GM23248 (cell line): ENCODE data around the gene RNF151. TPM values are rescaled to one million over a fixed set of nuclear protein-coding genes. Genes with fewer than 3 reads are reported as not detected.
"Not testable (repeated sequence)": the region's sequence is repeated elsewhere in the genome, so short reads cannot be mapped to it uniquely, and the experiment has no call there.

Experiments used
- DNase-seq: peaks from one replicate; pipeline ENCODE4 v3.0.0-alpha.2; 2015
- H2AFZ ChIP-seq: fragments of 200-600 bp; sonication (generic); 2 replicates; pipeline ENCODE4 v1.6.1; 2016; ENCODE audit warnings: antibody characterized with exemption
- H3F3A ChIP-seq: fragments of 200-600 bp; sonication (generic); 2 replicates; pipeline ENCODE4 v1.6.1; 2016; ENCODE audit warnings: mild to moderate bottlenecking, antibody characterized with exemption, mixed run types; ENCODE audit not compliant: insufficient read depth
- H3K27ac ChIP-seq: fragments of 200-600 bp; sonication (generic); 2 replicates; pipeline ENCODE4 v1.5.1; 2016; ENCODE audit warnings: mild to moderate bottlenecking
- H3K27me3 ChIP-seq: fragments of 200-600 bp; sonication (generic); replicated peaks from 2 replicates; pipeline ENCODE4 v1.6.1; 2016; ENCODE audit warnings: mild to moderate bottlenecking; ENCODE audit not compliant: insufficient read depth
- H3K36me3 ChIP-seq: fragments of 200-600 bp; sonication (generic); 2 replicates; pipeline ENCODE4 v1.6.1; 2016; ENCODE audit warnings: low read depth, mild to moderate bottlenecking
- H3K4me1 ChIP-seq: fragments of 200-600 bp; sonication (generic); 2 replicates; pipeline ENCODE4 v1.6.1; 2016; ENCODE audit warnings: mild to moderate bottlenecking; ENCODE audit not compliant: insufficient read depth
- H3K4me2 ChIP-seq: fragments of 200-600 bp; sonication (generic); one replicate; pipeline ENCODE4 v1.6.1; 2016; ENCODE audit warnings: mild to moderate bottlenecking; ENCODE audit not compliant: unreplicated experiment
- H3K4me3 ChIP-seq: fragments of 200-600 bp; sonication (generic); 2 replicates; pipeline ENCODE4 v1.5.1; 2016; ENCODE audit warnings: mild to moderate bottlenecking
- H3K79me2 ChIP-seq: fragments of 200-600 bp; sonication (generic); 2 replicates; pipeline ENCODE4 v1.6.1; 2016; ENCODE audit warnings: mild to moderate bottlenecking; ENCODE audit not compliant: insufficient read depth
- H3K9ac ChIP-seq: fragments of 200-600 bp; sonication (generic); 2 replicates; pipeline ENCODE4 v1.6.1; 2016; ENCODE audit warnings: mild to moderate bottlenecking
- H3K9me2 ChIP-seq: fragments of 200-600 bp; sonication (generic); 2 replicates; pipeline ENCODE4 v1.6.1; 2016; ENCODE audit warnings: mixed run types, mild to moderate bottlenecking, moderate library complexity; ENCODE audit not compliant: insufficient read depth
- H3K9me3 ChIP-seq: fragments of 200-600 bp; sonication (generic); one replicate; pipeline ENCODE4 v1.6.1; 2017; ENCODE audit warnings: low read depth
- H4K20me1 ChIP-seq: fragments of 200-600 bp; sonication (generic); 2 replicates; pipeline ENCODE4 v1.6.0; 2016; ENCODE audit not compliant: insufficient read depth
- EZH2 ChIP-seq: fragments of 200-600 bp; sonication (generic); IDR thresholded peaks from 2 replicates; pipeline ENCODE4 v1.6.1; 2018; ENCODE audit warnings: antibody characterized with exemption, mild to moderate bottlenecking; ENCODE audit not compliant: insufficient read depth, poor library complexity, severe bottlenecking
- EZH2phosphoT487 ChIP-seq: fragments of 200-600 bp; sonication (generic); IDR thresholded peaks from 2 replicates; pipeline ENCODE4 v1.6.1; 2018; ENCODE audit warnings: antibody characterized with exemption, moderate library complexity, mild to moderate bottlenecking, low read depth; ENCODE audit not compliant: insufficient read depth
- WGBS, 2 experiments: methylation state at CpG; one replicate each; pipeline ENCODE4 v1.1.6; 2015 to 2017; ENCODE audit warnings: low lambda C conversion rate in 2 of 2, low coverage in 1 of 2; ENCODE audit errors: missing lambda C conversion rate in 2 of 2; 5-methylcytosine and 5-hydroxymethylcytosine counted together
- in situ Hi-C: fragments of 300-500 bp; cut with MboI; formaldehyde crosslinking; loops from 2 replicates; pipeline ENCODE4 v1.15.0; 2020
- polyA plus RNA-seq: library from polyadenylated mRNA; unstranded; fragments of >200 nt; fragmentation: Nextera tagmentation; extraction: Ambion mirVana; gene quantifications from 2 replicates; pipeline ENCODE4 v1.2.1, GENCODE V29; 2016
- total RNA-seq: library from RNA; depleted of rRNA; stranded (reverse); fragments of >200 nt; shearing (Covaris generic); gene quantifications from 2 replicates; pipeline ENCODE4 v1.2.3, GENCODE V29; 2014

RNF151 gene
- total and polyA plus RNA-seq, 2 experiments from 2014 or later = 0.25 TPM; not detected in 1

GRCh38 chr16:2009791-2010510, 43.3 kb downstream of the RNF151 start, which contains the start of gene ZNF598:
TSS of gene ZNF598 (minus strand) at chr16:2009821.
- Histone ChIP-seq H3K27me3 (no peaks in the 10 kb centered on the region), H3K4me1 (peaks cover 18% of the 10 kb centered on the region), H3K4me3 (peak within 1 kb of the TSS; percentile 85), H3K4me2 (peak within 1 kb of the TSS; percentile 97), H3K27ac (peak within 1 kb of the TSS; percentile 93), H3K9me3 (no peaks in the 10 kb centered on the region), H3K9me2 (no peaks in the 10 kb centered on the region), H2AFZ (peak within 1 kb of the TSS; percentile 66), H3F3A (peaks cover 17% of the 10 kb centered on the region), H3K79me2 (peaks cover 58% of the 10 kb centered on the region), H3K36me3 (no peaks in the 10 kb centered on the region), H4K20me1 (peaks cover 6% of the 10 kb centered on the region; the same call in 1 of the 2 replicates), H3K9ac (peak within 1 kb of the TSS; percentile 91)
- DNase-seq = peak; percentile 95
- TF ChIP-seq EZH2phosphoT487 = no peak
- no peak for TF ChIP-seq EZH2
- in situ Hi-C loops = no loop called here
- 1 to 2% methylated on average over 41 to 46 of the region's 52 CpGs for WGBS, 2 experiments

GRCh38 chr16:2011726-2012125, 45.1 kb downstream of the RNF151 start:
- 90 to 92% methylated on average over 9 of the region's 9 CpGs for WGBS, 2 experiments
- H3K27ac ChIP-seq, H3K27me3 ChIP-seq, H3K36me3 ChIP-seq, DNase-seq, H3K4me2 ChIP-seq, H3K9ac ChIP-seq, H3K9me3 ChIP-seq, in situ Hi-C loops, H2AFZ ChIP-seq, H3K9me2 ChIP-seq, H3K4me3 ChIP-seq, H4K20me1 ChIP-seq: not testable (repeated sequence)
- Histone ChIP-seq H3F3A (peaks cover 17% of the 10 kb centered on the region), H3K79me2 (peaks cover 40% of the 10 kb centered on the region), H3K4me1 (peaks cover 18% of the 10 kb centered on the region)

- H3K27ac ChIP-seq = no peak overlapping the region
- peaks cover 8% of the 10 kb centered on the region; the same call in 1 of the 2 replicates for H3K4me1 ChIP-seq
- H2AFZ ChIP-seq = no peak overlapping the region
- no peaks in the 10 kb centered on the region for H4K20me1 ChIP-seq
- TF ChIP-seq EZH2phosphoT487 (no peak), EZH2 (no peak)
- in situ Hi-C loops = no loop called here
- H3K27me3 ChIP-seq = no peaks in the 10 kb centered on the region
- 90 to 94% methylated on average over 15 of the region's 15 CpGs for WGBS, 2 experiments
- peaks cover 22% of the 10 kb centered on the region for H3K79me2 ChIP-seq
- H3K9me3 ChIP-seq = no peaks in the 10 kb centered on the region
- H3F3A ChIP-seq = peaks cover 3% of the 10 kb centered on the region
- no peak for DNase-seq
- H3K9ac ChIP-seq = no peak overlapping the region
- H3K4me3 ChIP-seq = no peak overlapping the region
- no peak overlapping the region for H3K4me2 ChIP-seq
- H3K9me2 ChIP-seq = no peaks in the 10 kb centered on the region
- H3K36me3 ChIP-seq = no peaks in the 10 kb centered on the region
Measured at GRCh38 chr16:2013527-2013926, 46.9 kb downstream of the RNF151 start.

GRCh38 chr16:2015117-2015946, 48.7 kb downstream of the RNF151 start:
- Histone ChIP-seq H3K36me3 (no peaks in the 10 kb centered on the region), H3K4me1 (peaks cover 5% of the 10 kb centered on the region; the same call in 1 of the 2 replicates), H3K9ac (no peak overlapping the region), H3K27ac (no peak overlapping the region), H2AFZ (no peak overlapping the region), H3F3A (no peaks in the 10 kb centered on the region), H3K4me3 (no peak overlapping the region), H3K4me2 (no peak overlapping the region), H4K20me1 (no peaks in the 10 kb centered on the region), H3K9me2 (no peaks in the 10 kb centered on the region), H3K9me3 (no peaks in the 10 kb centered on the region), H3K27me3 (no peaks in the 10 kb centered on the region), H3K79me2 (peaks cover 7% of the 10 kb centered on the region)
- TF ChIP-seq EZH2 = no peak
- in situ Hi-C loops = no loop called here
- 87 to 89% methylated on average over 24 of the region's 24 CpGs for WGBS, 2 experiments
- DNase-seq = no peak
